Measurements from ENCODE around the gene ALPK3. TPM values are rescaled to one million over a fixed set of nuclear protein-coding genes. Genes with fewer than 3 reads are reported as not detected.

Gene ALPK3
- total and polyA plus RNA-seq, 2 donors (not counting 3 experiments of a cell fraction or from before 2014, with no cell fraction given) = 18.4 to 36.2 TPM

DNA sequence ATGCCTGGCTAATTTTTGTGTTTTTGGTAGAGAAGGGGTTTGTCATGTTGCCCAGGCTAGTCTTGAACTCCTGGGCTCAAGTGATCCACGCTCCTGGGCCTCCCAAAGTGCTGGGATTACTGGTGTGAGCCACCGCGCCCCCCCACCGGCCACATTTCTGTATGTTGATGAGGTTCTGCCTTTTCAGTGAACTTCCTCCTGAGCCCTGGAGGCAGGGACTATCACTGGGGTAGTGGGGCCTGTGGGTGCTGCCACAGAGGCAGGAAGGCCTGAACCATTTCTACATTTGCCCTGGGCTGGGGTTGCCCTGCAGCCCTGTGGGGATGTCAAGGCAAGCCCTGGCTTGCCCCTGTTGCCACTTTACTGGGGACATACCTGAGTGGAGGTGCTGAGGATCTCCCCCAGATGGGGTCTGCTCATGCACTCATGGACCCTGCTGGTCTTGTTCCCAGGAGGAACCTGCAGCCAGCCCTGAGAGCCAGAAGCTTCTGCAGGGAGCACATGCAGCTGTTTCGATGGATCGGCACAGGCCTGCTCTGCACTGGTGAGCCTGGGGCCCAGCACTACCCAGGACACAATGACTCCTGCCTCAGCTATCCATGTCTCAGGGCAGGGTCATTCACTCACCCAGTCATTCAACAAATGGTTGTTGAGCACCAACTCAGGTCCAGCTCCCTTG lies 73.0 kb downstream of the ALPK3 start:
- DNase-seq (ENCODE audit: low read depth, low spot score) = no peak
- Histone ChIP-seq H3K27me3 (ENCODE audit: control insufficient read depth in 2 of 2, insufficient read depth in 2 of 2, low read length in 2 of 2) (no peaks in the 10 kb centered on the region), H3K79me2 (ENCODE audit: control insufficient read depth, insufficient read depth, low read length) (no peaks in the 10 kb centered on the region), H4K20me1 (replicated peaks; ENCODE audit: control insufficient read depth, extremely low read depth, insufficient read depth, low read length) (no peaks in the 10 kb centered on the region), H3K4me3 (replicated peaks in 1 of 3; ENCODE audit: insufficient read depth in 1 of 3, low read depth in 1 of 3, low read length in 3 of 3) (no peak overlapping the region), H3K27ac (ENCODE audit: insufficient read depth, low read depth, low read length) (no peak overlapping the region), H3K4me2 (ENCODE audit: insufficient read depth, low read length) (no peak overlapping the region), H2AFZ (ENCODE audit: low read depth, low read length) (no peak overlapping the region), H3K9me1 (replicated peaks; ENCODE audit: control insufficient read depth, extremely low read depth, insufficient read depth, low read length) (no peaks in the 10 kb centered on the region), H3K9me3 (replicated peaks; ENCODE audit: control insufficient read depth, insufficient read depth, low read length) (no peaks in the 10 kb centered on the region), H3K9ac (replicated peaks; ENCODE audit: extremely low read depth, insufficient read depth, low read length) (no peak overlapping the region), H3K4me1 (ENCODE audit: control insufficient read depth, extremely low read depth, insufficient read depth, low read length) (no peaks in the 10 kb centered on the region), H3K36me3 (ENCODE audit: control insufficient read depth in 2 of 2, extremely low read depth in 1 of 2, insufficient read depth in 2 of 2, low read length in 2 of 2) (no peaks in the 10 kb centered on the region)
- POLR2A ChIA-PET = no interaction called here
- TF ChIP-seq FOS (IDR thresholded peaks at IDR 0.05; ENCODE audit: borderline replicate concordance, insufficient read depth, low read length) (no peak), JUN (IDR thresholded peaks at IDR 0.05; ENCODE audit: borderline replicate concordance, insufficient read depth, insufficient read length, low read depth) (no peak), POLR2AphosphoS5 (IDR thresholded peaks at IDR 0.05; ENCODE audit: insufficient read depth, low read depth, low read length) (no peak), EZH2 (IDR thresholded peaks at IDR 0.05; ENCODE audit: borderline replicate concordance, low read depth, low read length, severe bottlenecking) (no peak), MYC (IDR thresholded peaks at IDR 0.05; ENCODE audit: low read depth, low read length) (no peak)
- TF ChIP-seq, protein P1, sequence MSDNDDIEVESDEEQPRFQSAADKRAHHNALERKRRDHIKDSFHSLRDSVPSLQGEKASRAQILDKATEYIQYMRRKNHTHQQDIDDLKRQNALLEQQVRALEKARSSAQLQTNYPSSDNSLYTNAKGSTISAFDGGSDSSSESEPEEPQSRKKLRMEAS (IDR thresholded peaks at IDR 0.05; ENCODE audit: insufficient read depth, insufficient read length) = no peak
- BruUV-seq (replicated peaks) = no TSS peak
- intact Hi-C loops (cut with micrococcal nuclease) = no loop called here
- CTCF ChIA-PET = no interaction called here
- dilution Hi-C loops (cut with MboI; ENCODE audit: extremely low pct_ligation_motif_present, low sequenced_read_pairs) = no loop called here
- no peak for FAIRE-seq

- TF ChIP-seq POLR2A (IDR thresholded peaks at IDR 0.05; ENCODE audit: low read depth, low read length) (no peak), MYC (IDR thresholded peaks at IDR 0.05; ENCODE audit: low read depth, low read length) (no peak), EZH2 (IDR thresholded peaks at IDR 0.05; ENCODE audit: borderline replicate concordance, low read depth, low read length, severe bottlenecking) (no peak), FOS (IDR thresholded peaks at IDR 0.05; ENCODE audit: borderline replicate concordance, insufficient read depth, low read length) (no peak), POLR2AphosphoS5 (IDR thresholded peaks at IDR 0.05; ENCODE audit: insufficient read depth, low read depth, low read length) (no peak), JUN (IDR thresholded peaks at IDR 0.05; ENCODE audit: borderline replicate concordance, insufficient read depth, insufficient read length, low read depth) (no peak), GATA2 (IDR thresholded peaks at IDR 0.05; ENCODE audit: insufficient read depth, insufficient read length, low read depth, low read length) (no peak)
- TF ChIP-seq, protein P2, sequence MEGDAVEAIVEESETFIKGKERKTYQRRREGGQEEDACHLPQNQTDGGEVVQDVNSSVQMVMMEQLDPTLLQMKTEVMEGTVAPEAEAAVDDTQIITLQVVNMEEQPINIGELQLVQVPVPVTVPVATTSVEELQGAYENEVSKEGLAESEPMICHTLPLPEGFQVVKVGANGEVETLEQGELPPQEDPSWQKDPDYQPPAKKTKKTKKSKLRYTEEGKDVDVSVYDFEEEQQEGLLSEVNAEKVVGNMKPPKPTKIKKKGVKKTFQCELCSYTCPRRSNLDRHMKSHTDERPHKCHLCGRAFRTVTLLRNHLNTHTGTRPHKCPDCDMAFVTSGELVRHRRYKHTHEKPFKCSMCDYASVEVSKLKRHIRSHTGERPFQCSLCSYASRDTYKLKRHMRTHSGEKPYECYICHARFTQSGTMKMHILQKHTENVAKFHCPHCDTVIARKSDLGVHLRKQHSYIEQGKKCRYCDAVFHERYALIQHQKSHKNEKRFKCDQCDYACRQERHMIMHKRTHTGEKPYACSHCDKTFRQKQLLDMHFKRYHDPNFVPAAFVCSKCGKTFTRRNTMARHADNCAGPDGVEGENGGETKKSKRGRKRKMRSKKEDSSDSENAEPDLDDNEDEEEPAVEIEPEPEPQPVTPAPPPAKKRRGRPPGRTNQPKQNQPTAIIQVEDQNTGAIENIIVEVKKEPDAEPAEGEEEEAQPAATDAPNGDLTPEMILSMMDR (IDR thresholded peaks at IDR 0.05; ENCODE audit: extremely low read depth in 1 of 2, insufficient read depth in 1 of 2, low read depth in 1 of 2, low read length in 2 of 2) = no peak
- TF ChIP-seq, protein P1 (IDR thresholded peaks at IDR 0.05; ENCODE audit: insufficient read depth, insufficient read length) = no peak
- dilution Hi-C loops (cut with MboI; ENCODE audit: extremely low pct_ligation_motif_present, low sequenced_read_pairs) (no loop called here), intact Hi-C loops (cut with micrococcal nuclease) (no loop called here)
- H4K20me1 ChIP-seq (replicated peaks; ENCODE audit: control insufficient read depth, extremely low read depth, insufficient read depth, low read length) = no peaks in the 10 kb centered on the region
- no peaks in the 10 kb centered on the region for H3K4me1 ChIP-seq (ENCODE audit: control insufficient read depth, extremely low read depth, insufficient read depth, low read length)
- H3K9me1 ChIP-seq (replicated peaks; ENCODE audit: control insufficient read depth, extremely low read depth, insufficient read depth, low read length) = no peaks in the 10 kb centered on the region
- H3K27ac ChIP-seq (ENCODE audit: insufficient read depth, low read depth, low read length) = no peak overlapping the region
- H3K79me2 ChIP-seq (ENCODE audit: control insufficient read depth, insufficient read depth, low read length) = no peaks in the 10 kb centered on the region
- no peak overlapping the region for H2AFZ ChIP-seq (ENCODE audit: low read depth, low read length)
- H3K9me3 ChIP-seq (replicated peaks; ENCODE audit: control insufficient read depth, insufficient read depth, low read length) = no peaks in the 10 kb centered on the region
- FAIRE-seq = no peak
- H3K4me3 ChIP-seq (replicated peaks in 1 of 3; ENCODE audit: insufficient read depth in 1 of 3, low read depth in 1 of 3, low read length in 3 of 3) = no peak overlapping the region
- H3K4me2 ChIP-seq (ENCODE audit: insufficient read depth, low read length) = no peak overlapping the region
- CTCF ChIA-PET = no interaction called here
- POLR2A ChIA-PET = no interaction called here
- DNase-seq (ENCODE audit: low read depth, low spot score) = no peak
- H3K27me3 ChIP-seq (ENCODE audit: control insufficient read depth in 2 of 2, insufficient read depth in 2 of 2, low read length in 2 of 2) = no peaks in the 10 kb centered on the region
- H3K36me3 ChIP-seq (ENCODE audit: control insufficient read depth in 2 of 2, extremely low read depth in 1 of 2, insufficient read depth in 2 of 2, low read length in 2 of 2) = no peaks in the 10 kb centered on the region
- BruUV-seq (replicated peaks) = no TSS peak
- H3K9ac ChIP-seq (replicated peaks; ENCODE audit: extremely low read depth, insufficient read depth, low read length) = no peak overlapping the region
Observed at GRCh38 chr15:84890670-84891162, 73.6 kb downstream of the ALPK3 start.

Measured in endothelial cell of umbilical vein (primary cell).